Measurements from ENCODE around the gene ANKRD34A.

Gene ANKRD34A

DNA sequence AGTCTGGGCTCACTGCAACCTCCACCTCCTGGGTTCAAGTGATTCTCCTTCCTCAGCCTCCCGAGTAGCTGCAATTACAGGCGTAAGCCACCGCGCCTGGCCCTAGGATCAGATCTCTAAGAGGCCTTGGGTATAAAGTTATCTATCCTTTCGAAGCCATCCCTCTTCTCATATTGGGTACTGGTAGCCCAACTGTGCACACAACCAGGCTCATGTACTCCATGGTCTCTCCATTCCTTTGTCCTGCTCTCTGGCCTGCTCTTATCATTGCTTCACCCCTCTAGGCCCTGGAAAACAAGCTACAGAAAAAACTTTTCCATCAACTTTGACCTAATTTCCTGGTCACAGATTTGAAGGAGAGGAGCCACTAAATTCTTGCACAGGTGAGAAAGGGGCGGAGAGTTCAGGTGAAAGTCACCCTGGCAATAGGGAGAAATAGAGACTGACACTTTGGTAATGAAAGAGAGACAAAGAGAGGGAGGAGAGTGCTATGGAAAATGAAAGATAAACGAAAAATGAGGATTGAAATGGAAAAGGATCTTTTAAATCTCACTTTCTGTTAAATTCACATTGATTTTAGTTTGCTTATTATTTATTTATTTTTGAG lies 26.0 kb upstream of the ANKRD34A start:
- DNase-seq = no peak

DNA sequence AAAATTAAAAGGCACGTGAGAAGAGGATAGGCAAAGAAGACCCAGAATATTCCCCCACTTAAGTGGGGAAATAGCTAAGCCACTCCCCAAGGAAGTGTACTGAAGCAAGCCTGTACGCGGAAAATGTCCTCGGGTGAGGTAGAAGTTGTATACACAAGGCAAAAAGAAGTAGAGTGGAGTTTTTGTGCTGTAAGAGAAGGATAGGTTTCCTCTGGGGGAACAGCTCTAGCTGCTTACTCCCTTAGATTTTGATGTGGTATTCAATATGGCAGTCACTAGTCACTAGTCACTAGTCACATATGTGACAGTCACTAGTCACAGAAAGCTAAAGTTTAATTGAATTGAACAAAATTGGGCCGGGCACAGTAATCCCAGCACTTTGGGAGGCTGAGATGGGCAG lies 24.4 kb upstream of the ANKRD34A start:
- DNase-seq = no peak

DNA sequence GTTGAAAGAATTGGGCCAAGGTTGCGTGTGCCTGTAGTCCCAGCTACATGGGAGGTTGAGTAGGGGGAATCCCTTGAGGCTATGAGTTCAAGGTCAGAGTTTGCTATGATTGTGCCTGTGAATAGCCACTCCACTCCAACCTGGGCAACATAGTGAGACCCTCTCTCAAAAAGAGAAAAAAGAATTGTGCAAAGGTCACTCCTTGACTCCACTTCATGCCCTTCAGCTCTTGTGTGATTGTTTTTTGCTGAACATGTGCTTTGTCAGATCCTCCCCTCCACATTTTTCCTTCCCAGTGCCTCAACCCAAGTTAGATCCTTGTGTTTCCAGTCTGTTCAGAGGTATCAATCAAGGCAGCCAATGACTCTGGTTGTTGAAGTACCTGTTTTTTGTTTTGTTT lies 23.6 kb upstream of the ANKRD34A start:
- no peak for DNase-seq

DNA sequence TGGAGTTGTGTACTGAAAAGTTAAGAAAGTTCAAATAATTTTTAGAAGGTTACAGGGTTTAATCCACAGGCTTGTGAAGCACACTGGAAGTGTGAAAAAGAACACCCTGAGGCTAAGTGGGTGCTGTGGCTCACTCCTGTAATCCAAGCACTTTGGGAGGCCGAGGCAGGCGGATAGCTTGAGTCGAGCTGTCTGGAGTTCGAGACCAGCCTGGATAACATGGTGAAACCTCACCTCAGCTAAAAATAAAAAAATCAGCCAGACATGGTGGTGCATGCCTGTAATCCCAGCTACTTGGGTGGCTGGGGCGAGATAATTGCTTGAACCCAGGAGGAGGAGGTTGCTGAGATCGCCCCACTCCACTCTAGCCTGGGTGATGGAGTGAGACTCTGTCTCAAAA lies 22.2 kb upstream of the ANKRD34A start:
- DNase-seq = no peak

DNA sequence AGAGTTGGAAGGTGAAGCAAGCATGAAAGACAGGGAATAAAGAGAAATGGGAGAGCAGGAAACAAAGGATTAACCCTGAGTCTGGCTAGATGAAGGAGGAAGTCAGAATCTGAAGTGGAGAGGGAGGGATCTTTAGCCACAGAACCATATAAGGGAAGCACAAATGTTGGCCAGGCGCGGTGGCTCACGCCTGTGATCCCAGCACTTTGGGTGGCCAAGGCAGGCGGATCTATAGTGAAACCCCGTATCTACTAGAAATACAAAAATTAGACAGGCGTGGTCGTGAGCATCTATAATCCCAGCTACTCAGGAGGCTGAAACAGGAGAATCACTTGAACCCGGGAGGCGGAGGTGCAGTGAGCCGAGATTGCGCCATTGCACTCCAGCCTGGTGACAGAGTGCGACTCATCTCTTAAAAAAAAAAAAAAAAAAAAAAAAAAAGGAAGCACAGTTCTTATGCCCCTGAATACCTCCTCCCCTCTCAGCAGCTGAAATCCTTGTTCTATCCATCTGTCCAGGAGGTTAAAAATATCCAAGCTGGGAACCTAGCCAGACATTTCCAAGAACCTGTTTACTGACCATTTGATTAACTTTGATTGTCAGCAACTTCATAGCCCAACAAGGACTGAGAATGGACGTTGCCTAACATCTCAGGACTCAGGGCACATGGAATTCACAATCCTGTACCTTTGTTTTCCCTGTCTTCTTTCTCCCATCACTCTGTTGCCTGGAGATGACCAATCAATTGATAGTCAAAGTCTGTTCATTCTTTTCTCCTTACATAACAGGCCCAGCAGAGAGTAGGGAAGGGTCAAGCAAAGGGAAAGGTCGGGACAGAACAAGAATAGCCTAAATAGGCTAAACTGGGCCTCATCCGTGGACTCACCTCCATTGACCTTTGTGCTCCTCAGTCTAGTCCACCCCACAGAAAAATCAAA lies 21.4 kb upstream of the ANKRD34A start:
- peak; percentile 66 for DNase-seq

DNA sequence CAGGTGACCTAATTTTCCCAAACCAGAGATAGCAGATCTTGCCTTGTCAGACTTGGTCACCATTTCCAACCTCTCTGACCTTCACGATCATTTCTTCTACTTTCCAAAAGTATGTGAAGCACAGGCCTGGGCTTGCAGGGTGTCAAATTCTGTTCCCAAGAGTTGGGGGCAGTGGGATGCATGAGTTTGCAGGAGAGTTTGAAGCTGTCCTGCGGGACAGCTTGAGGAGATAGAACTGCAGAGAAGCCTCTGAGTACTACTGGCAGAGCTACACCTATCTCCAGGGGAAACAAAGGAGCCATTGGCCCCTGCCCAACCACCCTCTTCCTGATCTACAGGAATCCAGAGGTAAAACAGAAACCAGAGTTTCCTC lies 20.7 kb upstream of the ANKRD34A start:
- no peak for DNase-seq

DNA sequence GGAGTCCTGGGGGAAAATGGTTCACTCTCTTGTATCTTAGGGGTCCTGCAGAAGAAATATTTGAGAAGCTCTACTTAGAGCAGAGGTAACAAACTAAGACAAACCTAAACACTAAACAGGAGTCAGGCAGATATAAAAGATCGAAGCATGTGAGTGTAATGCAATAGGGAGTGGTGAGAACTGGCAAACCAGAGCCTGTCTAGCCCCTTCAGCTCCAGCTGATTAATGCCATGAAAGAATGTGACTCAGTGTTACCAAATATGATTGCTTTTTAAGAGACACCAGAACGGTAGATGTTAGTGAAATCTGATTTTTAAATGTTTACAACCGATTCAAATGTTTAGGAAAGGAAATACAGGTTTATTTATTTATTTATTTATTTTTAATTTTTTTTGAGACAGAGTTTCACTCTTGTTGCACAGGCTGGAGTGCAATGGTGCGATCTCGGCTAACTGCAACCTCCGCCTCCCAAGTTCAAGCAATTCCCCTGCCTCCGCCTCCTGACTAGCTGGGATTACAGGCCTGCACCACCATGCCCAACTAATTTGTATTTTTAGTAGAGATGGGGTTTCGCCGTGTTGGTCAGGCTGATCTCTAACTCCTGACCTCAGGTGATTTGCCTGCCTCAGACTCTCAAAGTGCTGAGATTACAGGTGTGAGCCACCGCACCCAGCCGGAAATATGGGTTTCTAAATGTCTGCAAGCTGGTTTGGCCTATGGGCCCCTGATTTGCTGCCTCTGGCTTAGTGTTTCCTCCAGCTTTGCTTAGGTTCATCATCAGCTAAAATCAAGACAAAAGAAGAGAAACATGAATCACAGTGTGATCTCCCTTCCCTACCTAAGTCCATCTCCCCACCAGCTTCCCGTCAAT lies 19.8 kb upstream of the ANKRD34A start:
- no peak for DNase-seq

DNA sequence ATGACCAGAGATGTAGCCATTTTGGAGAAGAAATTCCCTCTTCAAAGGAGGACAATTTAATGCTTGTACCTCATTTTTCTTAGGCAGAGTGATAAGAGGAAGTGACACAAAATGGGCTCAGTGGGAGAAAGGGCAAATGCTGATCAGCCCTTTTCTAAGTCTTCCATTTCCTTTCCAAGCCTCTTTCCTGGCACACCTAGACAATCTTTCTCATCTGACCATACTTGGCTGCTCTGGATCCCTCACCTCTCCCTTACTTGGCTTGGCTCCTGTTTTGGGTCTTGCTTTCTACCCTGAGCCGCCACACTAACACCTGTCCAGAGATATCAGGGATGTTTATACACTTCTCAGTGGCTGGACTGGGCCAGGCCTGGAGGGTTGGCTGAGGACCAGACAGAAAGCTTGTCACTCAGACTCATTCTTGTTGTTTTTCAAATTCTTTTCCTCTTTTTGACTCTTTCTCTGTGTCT lies 18.9 kb upstream of the ANKRD34A start:
- DNase-seq = no peak

DNA sequence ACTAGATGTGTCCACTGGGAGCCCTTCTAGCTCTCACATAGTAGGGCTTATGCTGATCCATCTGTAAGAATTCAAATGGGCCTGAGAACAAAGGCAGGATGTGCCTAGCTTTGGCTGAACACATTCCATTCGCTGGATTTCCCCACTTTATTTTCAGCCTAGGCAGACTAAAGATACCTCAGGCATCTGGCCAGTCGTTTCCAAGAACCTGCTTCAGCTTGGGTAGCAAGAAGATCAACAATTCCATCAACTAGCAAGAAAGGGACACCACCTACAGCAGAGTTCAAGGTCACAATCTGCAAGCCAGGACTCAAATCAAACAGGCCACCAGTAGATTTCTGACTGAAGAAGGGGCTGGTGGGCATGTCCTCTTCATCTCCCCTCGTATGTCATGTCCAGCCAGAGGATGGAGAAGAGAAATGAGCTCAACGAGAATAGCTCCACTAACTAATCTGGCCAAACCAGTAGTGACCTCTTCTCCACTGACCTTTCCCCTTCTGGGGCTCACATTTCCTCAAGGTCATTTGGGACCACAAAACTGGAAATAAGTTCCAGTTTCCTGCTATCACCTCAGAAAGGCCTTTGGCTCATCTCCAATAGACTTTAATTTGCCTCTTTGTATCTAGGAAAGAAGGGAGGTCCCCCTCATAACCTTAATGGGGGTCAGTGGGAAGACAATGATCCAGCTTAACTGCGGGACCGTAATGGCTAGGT lies 17.8 kb upstream of the ANKRD34A start:
- DNase-seq = no peak

DNA sequence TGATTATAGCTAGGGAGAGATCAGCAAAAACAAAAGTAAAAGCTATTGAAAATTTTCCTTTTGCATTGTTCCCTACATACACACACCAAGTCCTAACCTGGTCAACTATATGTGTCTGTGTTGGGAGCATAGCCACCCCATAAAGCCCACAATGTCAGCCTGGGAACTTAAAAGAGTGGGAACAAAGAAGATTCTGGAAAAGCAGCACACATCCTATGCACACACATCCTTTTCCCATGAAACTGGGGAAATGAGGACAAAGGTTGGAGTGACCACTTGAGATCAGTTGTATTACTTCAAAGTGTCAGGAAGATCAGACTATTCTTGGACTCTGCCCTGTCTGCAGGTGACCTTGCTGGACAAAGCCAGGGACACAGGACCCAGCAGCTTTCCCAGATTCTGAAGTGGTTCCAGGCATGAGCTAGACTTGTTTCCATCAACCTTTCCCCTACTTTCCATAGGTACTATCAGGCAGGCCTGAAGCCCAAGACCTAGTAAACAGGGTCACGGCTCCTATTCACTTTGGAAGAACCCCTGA lies 16.2 kb upstream of the ANKRD34A start:
- no peak for DNase-seq

DNA sequence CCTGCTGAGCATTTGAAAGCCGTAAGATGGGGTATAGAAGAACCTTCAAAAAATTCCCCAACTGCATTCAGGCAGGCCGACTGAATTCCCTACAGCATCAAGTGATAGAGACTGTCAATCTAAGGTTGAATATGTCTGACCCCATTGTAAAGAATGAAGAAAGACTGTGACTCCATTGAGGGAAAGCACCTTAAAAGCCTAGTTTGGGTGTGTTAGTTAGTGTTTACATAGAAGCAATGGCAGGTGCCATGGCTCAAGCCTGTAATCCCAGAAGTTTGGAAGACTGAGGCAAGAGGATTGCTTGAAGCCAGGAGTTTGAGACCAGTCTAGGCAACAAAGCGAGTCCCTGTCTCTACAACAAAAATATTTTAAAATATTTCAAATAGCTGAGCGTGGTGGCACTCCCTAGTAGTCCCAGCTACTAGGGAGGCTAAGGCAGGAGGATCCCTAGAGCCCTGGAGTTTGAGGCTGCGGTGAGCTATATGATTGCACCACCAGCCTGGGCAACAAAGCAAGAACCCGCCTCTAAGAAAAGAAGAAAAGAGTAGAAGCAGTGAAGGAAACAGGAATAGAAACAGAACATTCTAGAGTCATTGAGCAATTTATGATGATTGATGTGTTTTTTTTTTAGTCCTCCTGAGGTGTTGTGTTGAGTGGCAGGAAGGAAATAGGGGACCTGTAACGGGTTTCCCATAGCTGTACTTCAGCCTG lies 15.5 kb upstream of the ANKRD34A start:
- DNase-seq = no peak

DNA sequence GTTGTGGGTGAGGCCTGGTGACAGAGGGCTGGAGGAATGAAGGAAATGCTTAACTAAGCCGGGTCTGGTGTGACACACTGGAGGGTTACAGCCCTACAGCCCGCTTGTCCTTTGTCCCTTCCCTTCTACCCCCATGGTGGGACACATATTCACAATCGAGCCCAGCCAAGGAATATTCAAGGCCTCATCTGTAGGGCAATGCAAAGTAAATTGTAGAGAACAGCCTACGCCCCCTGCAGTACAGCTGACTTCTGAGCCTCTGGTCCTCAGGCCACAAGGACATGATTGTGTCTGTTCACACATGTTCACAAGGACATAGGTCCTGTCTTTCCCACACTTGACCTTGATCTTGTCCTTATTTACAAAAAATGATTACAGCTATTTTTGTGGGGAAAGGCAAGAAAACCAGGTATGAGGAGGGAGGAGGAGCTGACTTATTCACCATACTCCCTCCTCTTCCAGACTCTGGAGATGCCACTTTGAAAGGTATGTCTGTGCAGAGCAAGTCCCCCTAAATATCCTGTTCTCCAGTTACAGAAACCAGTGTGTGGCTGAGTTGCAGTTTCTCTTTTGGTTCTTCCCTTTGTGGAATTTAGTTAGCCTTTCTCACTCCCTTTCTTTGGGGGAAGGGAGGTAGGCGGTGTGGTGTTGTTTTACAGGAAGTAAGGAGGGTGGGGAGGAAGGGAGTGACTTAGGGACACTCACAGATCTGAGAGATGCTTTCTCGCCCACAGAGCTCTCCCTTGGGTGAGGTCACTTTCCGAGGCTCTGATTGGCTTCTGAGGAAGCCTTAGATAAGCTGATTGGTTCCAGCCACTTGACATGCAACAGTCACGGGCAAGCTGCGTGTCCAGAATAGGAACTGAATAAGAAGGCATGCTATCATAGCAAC lies 14.7 kb upstream of the ANKRD34A start:
- peak; percentile 98 for DNase-seq

DNA sequence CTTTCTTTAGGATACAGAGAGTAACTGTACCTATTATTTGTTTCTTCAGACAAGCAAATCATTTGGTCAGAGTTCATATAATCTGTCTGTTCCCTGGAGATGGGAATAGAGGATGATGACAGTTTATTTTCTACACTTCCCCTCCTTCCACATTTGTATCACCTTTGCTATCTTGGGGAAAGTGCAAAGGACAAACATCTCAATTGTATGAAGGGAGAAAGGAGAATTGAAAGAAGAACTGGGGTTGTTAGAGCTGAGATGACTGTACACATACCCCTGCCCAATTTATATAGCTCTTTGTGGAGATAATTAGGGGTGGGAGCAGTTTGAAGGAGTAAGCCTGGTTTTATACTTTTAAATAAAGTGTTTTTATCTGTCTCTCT lies 14.1 kb upstream of the ANKRD34A start:
- no peak for DNase-seq

DNA sequence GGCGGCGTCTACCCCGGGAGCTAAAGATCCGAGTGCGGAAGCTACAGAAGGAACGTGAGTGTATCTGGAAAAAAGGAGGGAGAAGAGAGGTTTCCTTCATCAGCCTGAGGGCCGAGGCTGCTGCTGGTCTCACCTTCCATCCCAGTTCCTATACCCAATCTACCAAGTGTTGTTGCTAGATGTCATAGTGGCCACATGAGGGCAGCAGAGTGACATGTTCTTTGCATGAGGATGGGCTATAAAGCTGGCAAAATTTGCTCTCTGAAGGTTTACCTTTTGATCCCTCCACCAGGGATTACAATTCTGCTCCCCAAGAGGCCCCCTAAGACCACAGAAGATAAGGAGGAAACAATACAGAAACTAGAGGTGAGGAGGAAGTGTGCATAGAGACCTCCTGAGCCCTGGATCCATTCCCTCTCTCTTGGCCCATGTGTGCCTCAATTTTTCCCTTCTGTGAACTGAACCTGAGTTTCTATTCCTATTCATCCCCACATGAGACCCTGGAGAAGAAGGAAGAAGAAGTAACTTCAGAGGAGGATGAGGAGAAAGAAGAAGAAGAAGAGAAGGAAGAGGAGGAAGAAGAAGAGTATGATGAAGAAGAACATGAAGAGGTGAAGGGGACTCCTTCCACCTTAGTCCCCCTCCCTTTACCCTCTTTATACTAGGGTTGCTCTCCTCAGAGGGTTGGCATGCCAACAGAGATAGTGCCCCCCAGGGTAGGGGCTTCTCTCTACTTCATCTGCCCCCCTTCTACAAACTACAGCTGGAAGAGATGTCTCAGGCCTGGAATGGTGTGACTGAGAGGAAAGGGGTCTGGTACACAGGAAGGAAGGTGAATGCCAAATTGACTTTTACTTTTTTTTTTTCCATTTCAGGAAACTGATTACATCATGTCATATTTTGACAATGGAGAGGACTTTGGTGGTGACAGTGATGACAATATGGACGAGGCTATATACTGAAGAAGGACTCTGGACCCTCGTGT lies 13.4 kb upstream of the ANKRD34A start:
- peak; percentile 90 for DNase-seq

DNA sequence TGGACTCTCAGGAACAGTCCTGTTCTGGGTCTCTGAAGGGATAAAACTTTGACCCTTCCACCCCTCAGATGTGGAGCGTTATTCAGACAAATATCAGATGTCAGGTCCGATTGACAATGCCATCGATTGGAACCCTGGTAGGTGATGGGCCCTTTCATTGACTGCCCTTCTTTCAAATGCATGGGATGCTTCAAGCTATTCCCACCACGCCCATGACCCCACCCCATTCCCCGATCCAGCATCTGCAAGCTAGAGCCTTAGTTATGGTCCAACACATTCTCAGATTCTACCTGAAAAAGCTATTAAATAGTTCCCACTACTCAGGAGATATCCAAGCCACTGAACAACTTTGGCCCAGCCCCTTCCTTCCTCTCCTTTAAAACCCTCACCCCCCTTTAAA lies 12.6 kb upstream of the ANKRD34A start:
- no peak for DNase-seq

DNA sequence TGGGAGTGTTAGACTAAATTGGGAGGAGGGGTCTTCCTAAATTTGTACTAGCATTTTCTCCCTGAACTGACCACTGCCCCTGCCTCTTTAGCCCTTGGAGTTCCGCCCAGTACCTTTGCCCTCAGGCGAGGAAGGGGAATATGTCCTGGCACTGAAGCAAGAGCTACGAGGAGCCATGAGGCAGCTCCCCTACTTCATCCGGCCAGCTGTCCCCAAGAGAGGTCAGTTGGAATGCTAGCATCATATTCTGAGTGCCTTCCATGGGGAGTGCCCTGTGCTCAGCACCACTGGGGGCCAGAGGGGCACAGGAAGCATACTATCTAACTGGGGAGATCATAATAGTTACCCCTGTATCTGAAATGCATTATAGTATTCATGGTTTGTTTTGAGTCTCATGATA lies 10.8 kb upstream of the ANKRD34A start:
- DNase-seq = no peak

DNA sequence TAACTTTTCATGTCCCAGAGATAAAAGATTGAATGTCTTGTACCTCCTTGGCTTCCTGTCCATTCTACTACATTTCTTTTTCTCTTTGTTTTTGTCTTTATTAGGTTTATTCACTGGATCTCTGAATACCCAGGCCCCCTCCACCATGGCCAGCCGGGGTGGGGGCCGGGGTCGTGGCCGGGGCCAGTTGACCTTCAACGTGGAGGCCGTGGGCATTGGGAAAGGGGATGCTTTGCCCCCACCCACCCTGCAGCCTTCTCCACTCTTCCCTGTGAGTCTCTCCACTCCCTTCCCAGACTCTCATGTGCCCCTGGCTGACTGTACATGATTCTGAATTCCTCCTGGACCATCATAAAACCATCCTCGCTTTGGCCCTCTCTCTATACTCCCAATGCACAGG lies 10.3 kb upstream of the ANKRD34A start:
- no peak for DNase-seq

DNA sequence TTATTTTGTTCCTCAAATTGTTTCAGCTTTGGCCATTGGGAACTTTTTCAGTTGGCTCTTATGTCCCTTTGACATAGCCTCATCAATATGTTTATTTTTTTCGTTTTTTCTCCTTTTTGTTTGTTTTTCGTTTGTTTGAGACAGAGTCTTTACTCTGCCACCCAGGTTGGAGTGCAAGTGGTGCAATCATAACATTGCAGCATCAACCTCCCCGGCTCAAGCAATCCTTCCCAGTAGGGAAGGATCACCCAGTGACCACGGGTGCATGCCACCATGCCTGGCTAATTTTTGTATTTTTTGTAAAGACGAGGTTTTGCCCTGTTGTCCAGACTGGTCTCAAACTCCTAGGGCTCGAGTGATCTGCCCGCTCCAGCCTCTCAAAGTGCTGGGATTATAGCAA lies 8.2 kb upstream of the ANKRD34A start:
- DNase-seq = no peak

DNA sequence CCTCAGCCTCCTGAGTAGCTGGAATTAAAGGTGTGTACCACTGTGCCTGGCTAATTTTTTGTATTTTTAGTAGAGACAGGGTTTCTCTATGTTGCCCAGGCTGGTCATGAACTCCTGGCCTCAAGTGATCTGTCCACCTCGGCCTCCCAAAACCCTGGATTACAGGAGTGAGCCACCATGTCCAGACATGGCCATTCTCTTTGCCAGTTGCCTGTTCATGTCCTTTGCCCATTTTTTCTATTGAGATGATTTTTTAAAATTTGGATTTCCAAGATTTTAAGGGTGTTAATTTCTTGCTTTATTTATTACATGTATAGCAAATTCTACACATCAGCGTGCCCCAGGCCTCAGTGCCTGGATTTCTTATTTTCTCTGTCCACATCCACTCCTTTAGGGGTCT lies 2.9 kb upstream of the ANKRD34A start:
- DNase-seq = no peak

Measured in DMS79 treated with DMSO at 0.1 percent for 48 hours (cell line).